Right lobe of liver (tissue), 6 donors: ENCODE results near the gene LYPD6. TPM values are rescaled to one million over a fixed set of nuclear protein-coding genes. Genes with fewer than 3 reads are reported as not detected.

Experiments
- ATAC-seq, 4 donors: fragments of 200-7000 bp; cut with Tn5 transposase; one replicate each; pipeline ENCODE4 v1.9.1; 2020; ENCODE audit warnings: mild to moderate bottlenecking in 4 of 4, moderate library complexity in 4 of 4
- DNase-seq, 3 donors: peaks; one replicate each; pipeline ENCODE4 v3.0.0-alpha.2; 2020
- H3K27ac ChIP-seq, 3 donors: fragments of 200-600 bp; one replicate each; pipeline ENCODE4 v1.8.0; 2022
- H3K27me3 ChIP-seq, 2 donors: fragments of 200-600 bp; one replicate each; pipeline ENCODE4 v1.8.0; 2022
- H3K36me3 ChIP-seq, 4 donors: fragments of 200-600 bp; sonication (generic) in 1 of 4; one replicate each; pipeline versions ENCODE4 v1.5.1 to v1.8.0; 2017 to 2022; ENCODE audit warnings: control low read depth in 1 of 4
- H3K4me1 ChIP-seq, 4 donors: fragments of 200-600 bp; sonication (generic) in 1 of 4; one replicate each; pipeline versions ENCODE4 v1.5.1 to v1.8.0; 2017 to 2022; ENCODE audit warnings: control low read depth in 1 of 4
- H3K4me3 ChIP-seq, 3 donors: fragments of 200-600 bp; one replicate each; pipeline ENCODE4 v1.8.0; 2022
- H3K9me3 ChIP-seq, 4 donors: fragments of 200-600 bp; sonication (generic) in 1 of 4; one replicate each; pipeline versions ENCODE4 v1.5.1 to v1.8.0; 2017 to 2022; ENCODE audit warnings: control low read depth in 1 of 4
- CTCF ChIP-seq, 4 donors: fragments of 200-600 bp in 3 of 4; fragments of 450-650 bp in 1 of 4; IDR thresholded peaks; one replicate each; pipeline versions ENCODE4 v1.5.1 to v1.8.0; 2016 to 2022; ENCODE audit warnings: antibody characterized with exemption in 4 of 4, mild to moderate bottlenecking in 2 of 4
- POLR2A ChIP-seq: fragments of 450-650 bp; IDR thresholded peaks from one replicate; pipeline ENCODE4 v1.6.1; 2017; ENCODE audit warnings: antibody characterized with exemption, mild to moderate bottlenecking
- WGBS: methylation state at CpG from one replicate; pipeline ENCODE4 v1.1.6; 2018; ENCODE audit warnings: low coverage, low lambda C conversion rate; ENCODE audit not compliant: insufficient coverage; ENCODE audit errors: missing lambda C conversion rate; 5-methylcytosine and 5-hydroxymethylcytosine counted together
- intact Hi-C, 2 donors: fragments of 100-400 bp; cut with DNase I; formaldehyde crosslinking; loops; one replicate each; pipeline versions ENCODE4 v1.11.2 to v1.14.1; 2022
- long read RNA-seq: library from polyadenylated mRNA; unstranded; transcript quantifications from one replicate; pipeline ENCODE4 v2.0.0, GENCODE V29; 2019
- total RNA-seq, 6 experiments: library from RNA; depleted of rRNA in 2 of 6; stranded (reverse); fragments of >200 nt in 2 of 6; fragmentation: NEBNext Ultra II Directional in 3 of 6; extraction: Animal tissue kit (Norgen Biotek cat#: 25700) in 3 of 6; gene quantifications; one replicate each; pipeline versions ENCODE4 v1.1.0 to v1.2.4, GENCODE V29; 2016 to 2023
- donor health status: DM: no; HTN: yes; CAD: no.
- donor health status: DM: no; HTN: no; CAD: no.
- donor health status: DM: no; HTN: no; CAD: no.
- donor health status: DM: no; HTN: yes; CAD: no.
- donor health status: DM: no; HTN: yes; CAD: no.

LYPD6 gene
- under 1 TPM in 4 of 6 experiments, not detected in 2; 0.04 to 0.26 (median 0.12) TPM for total RNA-seq
- long read RNA-seq, result 0 reads

GRCh38 chr2:149330127-149331022, at the start of gene LYPD6:
Gene LYPD6, plus strand, starts transcription at chr2:149330587. Its CDS starts 107,122 bp downstream, at chr2:149437709.
- no peaks in the 10 kb centered on the region for H3K36me3 ChIP-seq
- H3K9me3 ChIP-seq, result no peaks in the 10 kb centered on the region
- peak within 1 kb of the TSS in 1 of 3 donors; percentile 48 for H3K27ac ChIP-seq
- ATAC-seq, result peak; percentile 92 to 98 (median 95)
- intact Hi-C loops, result no loop called here
- H3K27me3 ChIP-seq, result no peaks in the 10 kb centered on the region
- DNase-seq, result peak; percentile 82 to 85 (median 85)
- peak within 1 kb of the TSS; percentile 59 to 81 (median 64) for H3K4me3 ChIP-seq
- TF ChIP-seq CTCF (IDR thresholded peaks at IDR 0.05) (no peak), POLR2A (peak; percentile 6)
- peaks cover 0 to 5% (median 0%) of the 10 kb centered on the region in 4 donors for H3K4me1 ChIP-seq
- WGBS, result 4% methylated on average over 13 of the region's 96 CpGs

GRCh38 chr2:149281441-149281840, 48.9 kb upstream of the LYPD6 start:
- H3K36me3 ChIP-seq, result no peaks in the 10 kb centered on the region
- no peaks in the 10 kb centered on the region for H3K27me3 ChIP-seq
- H3K27ac ChIP-seq, result no peak overlapping the region
- H3K4me1 ChIP-seq, result no peaks in the 10 kb centered on the region
- intact Hi-C loops, result no loop called here
- H3K4me3 ChIP-seq, result no peak overlapping the region
- DNase-seq (no peak), ATAC-seq (no peak)
- TF ChIP-seq POLR2A, result no peak
- no peak for TF ChIP-seq CTCF (IDR thresholded peaks at IDR 0.05)
- no peaks in the 10 kb centered on the region for H3K9me3 ChIP-seq
- WGBS, result 69% methylated on average over 3 of the region's 3 CpGs

GRCh38 chr2:149290662-149291061, 39.7 kb upstream of the LYPD6 start:
- Histone ChIP-seq H3K36me3 (no peaks in the 10 kb centered on the region), H3K27me3 (no peaks in the 10 kb centered on the region), H3K4me1 (no peaks in the 10 kb centered on the region), H3K4me3 (no peak overlapping the region), H3K9me3 (no peaks in the 10 kb centered on the region), H3K27ac (no peak overlapping the region)
- WGBS, result 66% methylated on average over 2 of the region's 2 CpGs
- intact Hi-C loops, result no loop called here
- no peak for TF ChIP-seq POLR2A
- TF ChIP-seq CTCF (IDR thresholded peaks at IDR 0.05), result no peak
- no peak for DNase-seq
- no peak for ATAC-seq

GRCh38 chr2:149291881-149292280, 38.5 kb upstream of the LYPD6 start:
- no peak for TF ChIP-seq POLR2A
- TF ChIP-seq CTCF (IDR thresholded peaks at IDR 0.05), result no peak
- no peak overlapping the region for H3K4me3 ChIP-seq
- no peaks in the 10 kb centered on the region for H3K36me3 ChIP-seq
- no peaks in the 10 kb centered on the region for H3K4me1 ChIP-seq
- ATAC-seq (no peak), DNase-seq (no peak)
- H3K27me3 ChIP-seq, result no peaks in the 10 kb centered on the region
- no peak overlapping the region for H3K27ac ChIP-seq
- no peaks in the 10 kb centered on the region for H3K9me3 ChIP-seq
- intact Hi-C loops, result no loop called here
